Stomach (tissue), 4 donors: ENCODE results near the gene ACVR1B.
A peak's percentile ranks its signal among the peaks of the same experiment; 100 is the strongest.

ENCODE experiments used
- CTCF ChIP-seq, 7 experiments: fragments of 450-650 bp in 4 of 7; fragments of 200-600 bp in 3 of 7; sonication (generic) in 3 of 7; IDR thresholded peaks; one replicate each; pipeline ENCODE4 v1.5.1; 2016 to 2019; ENCODE audit warnings: antibody characterized with exemption in 7 of 7, control low read depth in 2 of 7, mild to moderate bottlenecking in 1 of 7
- EP300 ChIP-seq: sonication (generic); formaldehyde crosslinking; IDR thresholded peaks from one replicate; pipeline ENCODE4 v1.6.1; 2017; ENCODE audit warnings: antibody characterized with exemption
- POLR2A ChIP-seq, 4 donors: fragments of 450-650 bp; IDR thresholded peaks; one replicate each; pipeline ENCODE4 v1.6.1; 2016; ENCODE audit warnings: antibody characterized with exemption in 4 of 4, control low read depth in 2 of 4, mild to moderate bottlenecking in 1 of 4, moderate library complexity in 1 of 4
- POLR2AphosphoS5 ChIP-seq, 3 donors: sonication (generic); formaldehyde crosslinking; IDR thresholded peaks; one replicate each; pipeline ENCODE4 v1.6.1; 2016; ENCODE audit warnings: antibody characterized with exemption in 3 of 3

DNA sequence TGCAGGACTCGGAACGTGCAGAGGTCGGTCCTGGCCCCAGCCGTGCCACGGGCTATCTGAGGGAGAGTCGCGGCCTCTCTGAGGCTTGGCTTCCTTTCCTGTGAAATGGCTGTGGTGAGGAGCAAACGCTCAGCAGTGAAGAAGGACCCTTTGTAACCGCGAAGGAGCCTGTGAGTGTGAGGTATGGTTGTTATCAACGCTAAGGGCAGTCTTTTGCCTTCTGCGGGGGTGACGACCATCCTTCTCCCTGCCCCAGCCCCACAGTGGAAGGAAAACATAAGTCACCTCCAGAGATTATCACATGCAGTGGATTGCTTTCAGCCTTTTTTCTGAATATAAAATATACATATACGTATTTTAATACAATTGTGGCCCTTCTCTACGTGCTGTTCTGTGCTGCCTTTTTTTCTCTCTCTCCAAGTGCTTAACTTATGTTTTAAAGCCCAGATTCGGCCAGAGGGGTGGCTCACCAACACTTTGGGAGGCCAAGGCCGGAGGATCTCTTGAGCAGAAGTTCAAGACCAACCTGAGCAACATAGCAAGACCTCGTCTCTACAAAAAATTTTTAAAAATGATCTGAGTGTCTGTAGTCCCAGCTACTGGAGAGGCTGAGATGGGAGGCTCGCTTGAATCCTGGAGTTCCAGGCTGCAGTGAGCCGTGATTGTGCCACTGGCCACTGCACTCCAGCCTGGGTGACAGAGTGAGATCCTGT lies 72.6 kb downstream of the ACVR1B start:
- peak in 3 of 7 experiments; percentile 1 to 23 (median 6) for TF ChIP-seq CTCF (IDR thresholded peaks at IDR 0.05)
- TF ChIP-seq POLR2A (IDR thresholded peaks at IDR 0.05) = no peak
- TF ChIP-seq POLR2AphosphoS5 (IDR thresholded peaks at IDR 0.05) = no peak
- TF ChIP-seq EP300 = no peak
